Forelimb muscle (tissue), 1 donor: ENCODE data around the gene RBFOX1. TPM values are rescaled to one million over a fixed set of nuclear protein-coding genes. Genes with fewer than 3 reads are reported as not detected.

Source experiments
- DNase-seq: peaks from one replicate; pipeline ENCODE4 v3.0.0-alpha.2; 2013; ENCODE audit warnings: low read depth
- polyA plus RNA-seq: library from polyadenylated mRNA; unstranded; fragments of 120-200 nt; gene quantifications from one replicate; pipeline ENCODE4 v1.2.1, GENCODE V29; 2013; ENCODE audit not compliant: insufficient read length

RBFOX1 gene
- 59.9 TPM for polyA plus RNA-seq

DNA sequence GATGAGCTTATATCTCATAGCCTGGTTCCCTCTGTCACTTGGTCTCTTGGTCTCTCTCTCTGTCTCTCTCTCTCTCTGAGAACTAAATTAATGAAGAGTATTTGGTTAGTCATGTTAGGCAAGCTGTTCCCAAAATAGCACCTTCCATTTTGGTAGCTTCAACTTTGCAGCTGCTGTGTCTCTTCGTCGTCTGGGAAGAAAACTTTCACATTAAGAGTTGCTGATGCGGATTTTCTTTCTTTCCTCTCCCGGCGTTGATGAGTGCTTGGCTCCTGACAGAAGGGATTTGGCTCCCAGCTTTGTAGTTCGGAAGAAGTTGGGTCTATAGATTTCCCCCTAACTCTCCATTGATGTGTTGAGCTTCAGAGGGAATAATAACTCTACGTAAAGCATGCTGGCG, at the start of gene RBFOX1:
RBFOX1 (plus strand) TSS at position 235 of the 400 bp plus-strand sequence.
- DNase-seq: no peak

DNA sequence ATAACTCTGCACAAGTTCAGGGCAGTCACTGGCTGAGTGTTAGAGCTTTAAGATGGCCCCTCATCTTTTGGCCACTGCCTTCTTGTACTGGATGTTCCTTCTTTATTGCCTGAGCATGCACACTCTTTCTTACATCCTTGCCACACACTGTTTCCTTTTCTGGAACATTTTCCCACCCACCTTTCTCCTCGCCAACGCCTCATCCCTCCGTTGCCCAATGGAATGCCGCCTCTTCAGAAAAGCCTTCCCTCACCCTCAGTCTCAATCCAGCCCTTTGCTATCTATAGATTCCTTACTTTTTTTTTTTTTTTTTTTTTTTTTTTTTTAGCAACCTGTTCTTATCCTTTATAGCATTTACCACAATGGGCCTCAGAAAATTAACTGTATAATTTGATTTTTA, 47.9 kb upstream of the RBFOX1 start:
- DNase-seq: no peak

DNA sequence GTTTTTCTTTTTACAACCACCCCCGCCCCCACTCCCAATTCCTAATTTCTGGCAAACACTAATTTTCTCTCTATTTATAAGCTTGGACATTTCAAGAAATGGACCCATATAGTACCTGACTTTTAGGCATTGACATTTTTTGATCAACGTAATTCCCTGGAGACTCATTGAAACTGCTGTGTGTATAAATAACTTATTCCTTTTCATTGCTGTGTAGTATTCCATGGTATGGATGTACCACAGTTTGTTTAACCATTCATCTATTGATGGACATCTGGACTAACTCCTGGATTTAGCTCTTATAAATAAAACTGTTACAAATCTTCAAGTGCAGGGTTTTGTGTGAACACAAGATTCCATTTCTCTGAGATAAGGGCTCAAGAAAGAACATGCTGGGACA, 47.1 kb upstream of the RBFOX1 start:
- no peak for DNase-seq

DNA sequence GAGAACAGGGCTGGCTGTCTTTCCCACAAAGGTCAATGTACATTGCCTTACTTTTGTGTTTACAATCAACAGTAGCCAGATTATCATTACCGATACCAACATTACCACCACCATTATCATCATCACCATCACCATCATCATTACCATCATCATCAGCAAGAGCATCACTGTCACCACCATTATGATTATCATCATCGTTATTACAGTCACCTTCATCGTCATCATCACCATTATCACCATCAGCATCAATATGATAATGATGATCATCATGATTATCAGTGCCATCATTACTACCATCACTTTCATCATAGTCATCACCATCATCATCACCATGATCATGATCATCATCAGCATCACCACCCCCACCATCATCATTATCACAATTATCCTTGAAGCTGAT, 43.3 kb upstream of the RBFOX1 start:
- no peak for DNase-seq

DNA sequence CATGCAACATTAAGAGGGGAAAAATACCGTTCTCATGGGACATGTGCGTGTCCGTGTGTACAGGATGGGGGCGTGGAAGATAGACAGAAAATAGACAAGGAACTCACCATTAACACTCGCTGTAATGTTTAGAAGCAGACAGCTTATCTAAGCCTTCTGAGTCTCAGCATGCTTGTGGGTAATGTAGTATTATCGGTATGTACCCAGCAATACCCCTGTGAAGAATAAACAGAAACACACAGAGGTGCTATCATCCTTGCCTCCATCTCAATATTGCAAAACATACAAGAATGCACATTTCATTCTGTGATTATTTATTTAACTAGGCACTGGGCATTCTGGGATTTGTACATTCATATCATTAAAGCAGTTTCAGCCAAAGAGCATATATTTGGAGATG, 42.0 kb upstream of the RBFOX1 start:
- no peak for DNase-seq

DNA sequence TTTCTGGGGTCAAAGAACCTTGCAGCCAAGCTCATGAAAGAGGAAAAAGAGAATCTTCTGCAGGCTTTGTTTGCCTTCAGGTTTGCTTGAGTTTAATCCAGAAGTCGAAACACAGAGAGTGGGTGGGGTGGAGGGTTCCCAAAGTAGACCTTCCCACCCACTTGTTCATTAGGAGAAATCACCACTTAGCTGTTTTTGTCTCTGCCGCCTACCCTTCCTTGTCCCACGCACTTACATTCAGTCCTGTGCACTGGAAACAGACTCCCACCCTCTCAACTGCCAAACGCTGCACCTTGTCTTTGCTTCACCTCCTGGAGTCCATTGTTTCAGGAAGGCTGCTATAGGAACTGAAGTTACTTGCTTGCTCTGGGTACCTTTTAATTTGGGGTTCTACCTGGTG, 38.6 kb upstream of the RBFOX1 start:
- DNase-seq: no peak

DNA sequence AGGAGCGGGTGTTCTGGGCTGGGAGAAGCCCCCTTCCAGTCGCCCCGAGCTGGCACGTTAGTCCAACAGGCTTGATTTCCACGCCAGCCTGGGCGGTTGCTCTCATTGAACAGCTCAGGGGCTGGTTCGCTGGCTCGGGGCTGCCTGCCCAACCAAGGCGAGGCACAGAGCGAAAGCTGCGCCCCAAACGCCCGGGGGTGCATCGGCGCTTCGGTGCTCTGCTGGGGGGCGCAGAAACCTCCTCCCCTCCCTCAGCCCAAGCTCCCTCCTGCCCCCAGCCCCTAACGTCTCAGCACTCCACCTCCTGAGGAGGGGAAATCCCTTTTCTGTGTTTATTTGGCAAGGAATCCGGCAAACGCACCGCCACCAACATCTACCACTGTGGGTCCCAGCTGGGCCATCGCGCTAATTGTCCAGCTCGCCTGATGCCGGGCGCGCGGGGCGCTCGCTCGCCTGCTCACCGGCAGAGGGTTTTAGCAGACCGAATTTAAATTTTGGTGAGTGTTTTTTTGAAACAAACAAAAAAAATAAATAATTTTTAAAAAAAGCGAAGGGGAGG, 29.5 kb upstream of the RBFOX1 start:
- DNase-seq: no peak

DNA sequence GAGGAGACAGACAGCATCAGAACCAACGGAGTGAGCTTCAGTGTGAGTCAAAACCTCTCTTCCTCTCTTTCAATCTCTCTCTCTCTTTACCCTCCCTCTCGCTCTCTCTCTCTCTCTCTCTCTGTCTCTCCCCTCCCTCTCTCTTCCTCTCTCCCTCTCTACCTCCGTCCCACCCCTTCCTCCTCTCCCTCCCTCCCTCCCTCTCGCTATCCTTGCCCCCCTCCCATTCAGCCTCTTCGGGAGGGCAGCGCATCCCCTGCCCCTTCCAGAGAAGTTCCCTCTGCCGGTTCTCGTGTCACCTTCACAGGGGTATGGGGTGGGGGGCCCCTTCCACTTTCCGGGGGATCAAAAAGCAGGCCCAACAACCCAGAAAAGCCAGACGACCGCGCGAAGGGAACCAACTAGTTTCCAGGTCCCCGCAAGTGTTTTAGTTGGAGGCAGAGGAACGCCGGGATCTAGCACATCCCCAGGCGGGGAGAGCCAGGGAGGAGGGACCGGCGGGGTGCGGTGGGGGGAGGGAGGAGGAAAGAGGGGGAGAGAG, 28.9 kb upstream of the RBFOX1 start:
- DNase-seq: no peak

DNA sequence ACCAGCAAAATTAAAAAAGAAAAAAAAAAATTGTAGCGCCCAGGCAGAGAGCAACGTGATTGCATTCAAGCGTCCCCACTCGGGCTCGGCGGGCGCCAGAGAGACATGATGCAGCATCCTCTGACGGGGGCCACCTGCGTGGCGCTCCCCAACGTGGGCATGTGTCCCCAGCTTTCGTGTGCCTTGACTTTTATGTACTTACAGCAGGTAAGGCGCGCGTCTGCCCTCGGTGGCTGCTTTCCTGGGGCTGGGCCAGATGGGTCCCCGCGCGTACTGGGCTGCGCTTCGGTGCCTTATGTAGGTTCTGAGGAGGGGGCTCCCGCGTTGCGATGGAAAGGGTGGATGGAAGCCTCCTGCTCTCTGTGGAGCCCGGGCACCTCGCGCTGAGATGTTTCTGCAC, 28.4 kb upstream of the RBFOX1 start:
- DNase-seq: no peak

DNA sequence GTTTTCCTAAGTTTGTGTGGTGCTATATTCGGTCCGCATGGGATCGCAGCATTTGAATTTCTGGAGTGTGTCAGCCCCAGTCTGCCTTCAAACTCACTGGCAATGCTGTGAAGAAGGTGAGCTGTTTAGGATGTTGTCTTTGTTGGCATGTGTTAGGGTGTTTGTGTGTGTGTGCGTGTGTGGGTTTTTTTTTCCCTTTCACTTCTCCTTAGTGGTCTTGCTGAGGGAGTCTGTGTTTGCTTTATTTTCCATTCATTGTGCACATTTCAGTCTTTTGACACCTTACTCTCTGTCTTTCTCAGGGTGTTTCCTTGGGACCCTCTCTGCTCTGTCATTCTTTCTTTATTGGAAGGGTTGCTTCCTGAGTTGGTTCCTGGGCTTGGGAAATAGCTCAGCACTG, 27.7 kb upstream of the RBFOX1 start:
- no peak for DNase-seq

DNA sequence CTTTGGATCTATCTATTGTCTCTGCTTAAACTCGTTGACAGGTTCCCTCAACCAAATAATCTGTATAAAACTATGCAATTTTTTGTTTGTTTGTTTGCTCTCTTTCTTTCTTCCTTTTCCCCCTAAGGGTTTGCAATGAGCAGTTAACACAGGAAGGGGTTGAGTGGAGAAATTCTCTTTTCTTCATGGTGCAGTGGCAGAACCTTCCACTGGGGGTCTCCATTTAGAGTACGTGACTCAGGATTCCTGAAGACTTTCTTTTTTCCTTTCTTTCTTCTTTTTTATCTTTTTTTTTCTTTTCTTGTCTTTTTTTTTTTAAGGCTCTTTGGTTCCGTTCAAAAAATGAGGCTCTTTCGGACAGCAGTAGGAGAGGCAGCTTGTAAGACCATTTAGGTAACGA, 19.5 kb upstream of the RBFOX1 start:
- no peak for DNase-seq

DNA sequence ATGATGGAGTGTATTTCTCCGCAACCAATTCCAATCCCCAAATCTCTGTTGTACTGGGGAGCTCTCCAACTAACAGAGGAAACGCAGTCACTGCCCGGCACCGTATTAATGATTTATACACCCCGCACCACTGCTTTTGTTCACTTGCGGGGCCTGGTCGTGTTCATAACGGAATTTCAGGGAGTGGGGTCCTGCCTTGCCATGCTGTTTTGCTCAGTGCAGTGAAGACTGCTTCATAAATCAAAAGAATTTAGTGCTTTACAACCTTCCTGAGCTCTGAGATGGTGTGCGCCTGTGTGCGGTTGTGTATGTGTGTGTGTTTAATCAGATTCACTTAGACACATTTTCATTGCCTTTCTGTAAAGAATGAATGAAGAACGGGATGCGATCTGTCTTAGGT, 18.5 kb upstream of the RBFOX1 start:
- DNase-seq: no peak

DNA sequence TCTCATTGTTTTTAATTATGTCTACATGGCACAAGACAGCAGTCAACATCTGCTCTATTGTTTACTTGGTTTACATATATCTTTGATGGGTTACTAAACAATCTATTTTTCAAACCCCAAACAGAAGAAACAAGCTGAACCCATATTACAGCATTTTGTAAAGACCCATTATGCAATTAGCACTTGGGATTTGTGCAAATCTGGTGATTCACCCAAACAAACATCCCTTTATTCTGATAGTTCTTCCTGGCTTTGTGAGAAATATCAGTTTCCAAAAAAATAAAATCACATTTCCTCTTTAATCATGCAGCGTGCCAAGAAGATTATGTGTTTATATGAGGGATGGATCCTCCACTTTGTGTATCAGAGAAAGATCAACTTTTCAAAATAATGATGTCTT, 16.8 kb upstream of the RBFOX1 start:
- DNase-seq: no peak

DNA sequence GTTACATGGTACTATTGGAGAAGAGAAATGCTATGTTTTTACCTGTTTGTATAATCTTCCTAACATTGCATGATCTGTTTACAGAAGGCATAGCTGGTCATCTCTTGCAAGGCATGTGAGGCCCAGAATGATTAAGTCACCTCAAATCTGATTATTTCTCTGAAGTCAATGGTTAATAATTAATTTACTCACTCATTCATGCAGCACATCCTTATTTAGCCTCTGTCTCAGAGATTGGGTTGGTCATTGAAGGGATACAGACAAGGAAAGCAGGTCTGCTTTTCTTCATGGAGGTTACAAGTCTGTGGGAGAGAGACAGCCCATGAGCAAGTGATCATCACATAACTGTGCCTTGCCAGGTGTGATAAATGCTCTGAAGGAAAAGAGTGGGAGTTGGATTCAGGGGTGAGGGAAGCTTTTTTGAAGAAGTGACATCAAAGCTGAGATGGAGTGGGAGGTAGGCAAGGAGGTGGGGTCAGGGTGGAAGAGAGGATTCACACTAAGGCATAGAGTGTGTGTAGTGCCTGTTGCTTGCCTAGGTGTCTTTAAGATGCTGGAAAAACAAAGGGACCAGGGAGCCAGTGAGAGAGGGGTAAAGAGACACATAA, 16.3 kb upstream of the RBFOX1 start:
- no peak for DNase-seq

DNA sequence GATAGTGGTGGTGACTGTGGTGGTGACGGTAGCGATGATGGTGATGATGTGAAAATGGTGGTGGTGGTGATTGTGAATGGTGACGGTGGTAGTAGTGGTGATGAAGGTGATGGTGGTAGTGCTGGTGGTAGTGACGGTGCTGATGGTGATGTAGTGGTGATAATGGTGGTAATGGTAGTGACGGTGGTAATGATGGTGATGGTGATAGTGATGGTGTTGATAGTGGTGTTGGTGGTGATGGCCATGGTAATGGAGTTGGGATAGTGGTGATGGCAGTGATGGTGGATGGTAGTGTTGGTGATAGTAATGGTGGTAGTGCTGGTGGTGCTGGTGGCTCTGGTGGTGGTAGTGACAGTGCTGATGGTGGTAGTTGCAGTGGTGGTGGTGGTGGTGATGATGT, 14.7 kb upstream of the RBFOX1 start:
- DNase-seq: no peak

DNA sequence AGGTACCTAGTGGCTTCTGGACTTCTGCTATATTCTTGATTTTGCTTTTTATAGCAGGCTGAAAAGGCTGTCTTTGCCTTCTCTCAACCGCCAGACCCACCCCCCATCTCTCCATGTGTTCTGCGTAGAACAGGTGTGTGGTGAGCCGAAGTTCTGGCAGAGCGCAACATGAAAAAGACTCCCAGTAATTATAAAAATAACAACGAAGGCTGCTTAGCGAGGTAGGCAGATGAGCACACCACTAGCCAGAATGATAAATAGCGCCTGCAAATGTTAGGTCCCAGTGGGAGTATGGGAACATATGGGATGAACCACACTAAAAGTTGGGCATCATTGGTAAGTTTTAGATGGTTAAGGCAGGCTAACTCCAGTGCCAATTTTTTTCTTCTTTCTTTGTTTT, 14.0 kb upstream of the RBFOX1 start:
- DNase-seq: no peak

DNA sequence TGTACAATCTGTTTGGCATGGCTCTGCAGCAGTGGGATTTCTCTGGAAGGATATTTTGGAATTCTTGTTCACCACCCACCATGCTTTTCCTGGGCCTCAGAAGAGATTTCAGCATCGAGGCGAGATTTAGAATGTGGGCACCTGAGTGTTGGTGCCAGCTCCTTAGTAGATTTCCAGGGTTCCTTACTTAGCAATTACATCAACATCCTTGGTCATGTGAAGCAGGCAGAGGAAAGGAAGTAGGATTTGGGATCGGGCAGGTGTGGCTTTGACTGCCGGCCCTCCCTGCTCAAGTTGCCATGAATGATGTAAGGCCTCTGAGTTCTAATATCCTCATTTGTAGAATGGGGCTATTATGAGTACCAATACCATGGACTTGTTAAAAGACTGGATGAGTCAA, 13.1 kb upstream of the RBFOX1 start:
- DNase-seq: no peak

DNA sequence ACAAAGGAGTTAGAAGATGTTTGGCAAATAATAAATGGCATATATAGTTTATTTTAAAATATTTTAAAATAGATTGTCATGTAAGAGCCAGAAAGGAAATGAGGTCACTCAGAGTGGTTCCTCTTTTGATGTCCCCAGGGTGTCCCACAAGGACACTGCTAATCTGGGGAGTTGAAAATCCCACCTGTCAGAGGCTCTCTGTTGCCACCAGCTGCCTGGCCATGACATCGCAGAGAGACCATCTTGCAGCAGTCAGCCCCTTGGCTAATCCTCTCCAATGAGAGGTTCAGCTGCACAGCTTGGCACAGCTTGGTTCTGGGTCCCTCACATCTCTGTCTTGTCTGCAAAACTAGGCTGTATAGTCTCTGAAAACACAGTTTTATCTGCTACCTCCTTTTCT, 11.0 kb upstream of the RBFOX1 start:
- DNase-seq: no peak

DNA sequence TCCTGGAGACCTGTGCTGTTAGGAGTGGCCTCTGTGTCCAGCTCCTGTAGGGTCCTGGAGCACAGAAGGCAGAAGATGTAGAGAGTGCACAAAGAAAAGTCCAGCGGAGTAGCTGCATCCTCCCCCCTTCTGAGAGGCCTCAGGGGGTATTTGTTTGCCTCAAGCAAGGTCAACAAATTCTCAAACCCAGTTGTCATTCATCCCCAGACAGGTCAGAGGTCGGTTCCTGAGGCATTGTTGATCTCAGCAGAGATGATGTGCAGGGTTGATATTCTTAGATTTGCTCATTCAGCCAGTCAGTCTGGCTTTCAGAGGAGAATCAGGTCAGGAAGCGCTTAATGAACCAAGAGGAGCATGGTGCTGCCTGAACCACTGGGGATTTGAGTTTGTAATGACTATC, 8.3 kb upstream of the RBFOX1 start:
- DNase-seq: no peak

DNA sequence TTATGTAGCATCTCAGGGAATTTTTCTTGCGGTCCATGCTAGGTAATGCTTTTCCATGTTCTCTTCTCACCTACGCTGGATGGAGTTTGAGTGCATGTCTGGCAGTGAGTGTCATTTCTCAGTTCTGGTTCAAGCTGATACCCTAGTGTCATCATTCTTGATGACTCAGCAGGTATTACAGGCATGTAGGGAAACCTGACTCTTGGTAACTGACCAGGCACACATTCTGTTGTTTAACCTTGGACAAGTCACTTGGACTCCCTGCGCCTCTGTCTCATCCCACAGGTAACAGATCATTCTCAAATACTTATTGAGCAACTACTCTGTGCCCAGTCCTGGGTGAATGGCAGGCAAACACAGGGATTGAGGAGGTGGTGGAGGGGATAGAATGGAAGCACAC, 6.8 kb upstream of the RBFOX1 start:
- no peak for DNase-seq

DNA sequence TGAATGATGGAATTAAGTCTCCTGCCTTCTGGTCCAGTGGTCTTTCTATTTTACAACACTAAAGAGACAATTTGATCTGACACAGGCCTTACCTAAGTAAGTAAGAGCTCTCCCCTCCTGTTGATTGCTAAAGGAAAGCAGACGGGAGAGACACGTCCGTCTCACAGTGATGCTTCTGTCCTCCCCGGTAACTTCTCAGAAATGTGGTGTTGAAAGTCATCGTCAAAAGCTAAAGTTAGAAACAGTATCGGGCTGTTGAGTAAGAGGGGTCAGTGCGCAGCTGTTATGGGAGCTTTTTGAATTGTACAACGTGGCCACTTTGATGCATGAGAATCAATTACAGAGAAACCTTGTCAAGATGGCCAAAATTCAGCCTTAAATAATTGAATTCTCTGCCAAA, 1.9 kb upstream of the RBFOX1 start:
- DNase-seq: no peak

DNA sequence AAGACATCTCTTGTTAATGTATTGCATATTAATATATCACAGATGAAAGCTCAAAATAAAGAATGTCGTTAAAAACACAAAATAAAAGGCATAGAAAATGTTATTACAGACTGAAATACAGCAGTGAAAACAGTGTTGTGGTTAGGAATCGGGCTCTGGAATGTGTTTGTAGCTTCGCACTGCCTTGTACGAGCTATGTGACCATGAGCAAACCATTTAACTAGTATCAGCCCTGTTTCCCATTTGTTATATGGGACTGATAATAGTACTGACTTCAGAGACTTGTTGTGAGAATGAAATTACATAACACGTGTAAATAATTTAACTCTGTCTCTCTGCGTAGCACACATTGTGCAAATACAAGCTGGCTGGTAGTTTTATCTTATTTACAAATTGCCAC, 648 bp upstream of the RBFOX1 start:
- no peak for DNase-seq

DNA sequence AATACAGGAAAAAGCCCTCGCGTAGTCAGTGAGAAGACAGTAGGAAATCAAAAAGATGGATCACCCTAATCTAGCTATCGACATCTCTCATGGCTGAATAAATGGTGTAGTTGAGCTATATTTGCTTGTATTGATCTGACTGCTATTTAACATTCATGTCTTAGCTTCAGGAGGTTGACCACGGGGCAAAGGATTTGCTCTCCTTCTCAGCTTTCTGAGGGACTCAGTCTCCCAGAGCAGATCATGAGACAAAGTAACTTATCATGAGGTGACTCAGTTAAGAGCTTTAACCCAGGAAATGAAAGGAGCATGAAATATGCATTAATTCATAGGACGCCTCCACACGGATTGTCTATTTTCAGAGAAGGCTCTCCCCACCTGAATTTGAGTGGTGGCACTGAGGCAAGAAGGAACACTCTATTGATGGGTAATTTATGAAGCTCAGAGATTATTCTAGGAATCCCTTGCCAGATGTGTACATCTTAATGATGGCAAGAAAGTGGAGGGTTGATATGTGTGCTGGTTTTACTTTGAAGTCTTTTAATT, 608 bp downstream of the RBFOX1 start:
- no peak for DNase-seq
